H9 (cell line): Measurements from ENCODE around the gene CDK9. TPM values are rescaled to one million over a fixed set of nuclear protein-coding genes. Genes with fewer than 3 reads are reported as not detected.

Source experiments
- DNase-seq: peaks from one replicate; pipeline ENCODE4 v3.0.0-alpha.2; 2017
- H2AFZ ChIP-seq: one replicate; pipeline ENCODE4 v1.6.1; 2013; ENCODE audit warnings: mild to moderate bottlenecking, low read length, control low read depth, moderate library complexity
- H2AK5ac ChIP-seq: 2 replicates; pipeline ENCODE4 v1.6.1; 2013; ENCODE audit warnings: low read length, control low read depth, mixed read lengths; ENCODE audit not compliant: insufficient read length
- H2BK120ac ChIP-seq: one replicate; pipeline ENCODE4 v1.6.1; 2013; ENCODE audit warnings: low read depth, mild to moderate bottlenecking, low read length, control low read depth, inconsistent platforms; ENCODE audit not compliant: poor library complexity, severe bottlenecking
- H2BK12ac ChIP-seq: 2 replicates; pipeline ENCODE4 v1.6.1; 2013; ENCODE audit warnings: low read length, control low read depth, mixed read lengths, low read depth; ENCODE audit not compliant: insufficient read length
- H2BK15ac ChIP-seq: 2 replicates; pipeline ENCODE4 v1.6.1; 2013; ENCODE audit warnings: low read depth, low read length, control low read depth
- H2BK20ac ChIP-seq: one replicate; pipeline ENCODE4 v1.6.1; 2013; ENCODE audit warnings: low read depth, mild to moderate bottlenecking, low read length, control low read depth, inconsistent platforms; ENCODE audit not compliant: poor library complexity, severe bottlenecking
- H2BK5ac ChIP-seq: 2 replicates; pipeline ENCODE4 v1.6.1; 2013; ENCODE audit warnings: low read length, control low read depth, mixed read lengths; ENCODE audit not compliant: insufficient read length
- H3K14ac ChIP-seq: 2 replicates; pipeline ENCODE4 v1.6.1; 2013; ENCODE audit warnings: low read length, control low read depth; ENCODE audit not compliant: insufficient read depth
- H3K18ac ChIP-seq: 2 replicates; pipeline ENCODE4 v1.6.1; 2013; ENCODE audit warnings: low read depth, mild to moderate bottlenecking, mixed read lengths, low read length, control low read depth; ENCODE audit not compliant: insufficient read length
- H3K23ac ChIP-seq: 2 replicates; pipeline ENCODE4 v1.6.1; 2013; ENCODE audit warnings: low read length, control low read depth, mixed read lengths, low read depth; ENCODE audit not compliant: insufficient read length
- H3K23me2 ChIP-seq: 2 replicates; pipeline ENCODE4 v1.6.1; 2013; ENCODE audit warnings: low read depth, mild to moderate bottlenecking, mixed read lengths, low read length, control low read depth; ENCODE audit not compliant: insufficient read length, poor library complexity, severe bottlenecking
- H3K27ac ChIP-seq: 2 replicates; pipeline ENCODE4 v1.5.1; 2013; ENCODE audit warnings: low read length, control low read depth, mixed read lengths, low read depth; ENCODE audit not compliant: insufficient read length
- H3K27me3 ChIP-seq: 2 replicates; pipeline ENCODE4 v1.6.1; 2013; ENCODE audit warnings: low read length, control low read depth, inconsistent platforms; ENCODE audit not compliant: insufficient read depth
- H3K4ac ChIP-seq: 2 replicates; pipeline ENCODE4 v1.6.1; 2013; ENCODE audit warnings: low read depth, mild to moderate bottlenecking, control low read depth, inconsistent platforms, low read length, moderate library complexity
- H3K4me1 ChIP-seq: 2 replicates; pipeline ENCODE4 v1.6.1; 2013; ENCODE audit warnings: low read length, control low read depth, inconsistent platforms; ENCODE audit not compliant: insufficient read depth
- H3K4me2 ChIP-seq: 2 replicates; pipeline ENCODE4 v1.6.1; 2013; ENCODE audit warnings: low read length, control low read depth, mixed read lengths; ENCODE audit not compliant: insufficient read length, insufficient read depth
- H3K56ac ChIP-seq: 2 replicates; pipeline ENCODE4 v1.6.1; 2013; ENCODE audit warnings: low read depth, mild to moderate bottlenecking, mixed read lengths, low read length, control low read depth; ENCODE audit not compliant: insufficient read length
- H3K79me1 ChIP-seq: 2 replicates; pipeline ENCODE4 v1.6.1; 2013; ENCODE audit warnings: low read depth, mild to moderate bottlenecking, moderate library complexity, low read length, control low read depth, inconsistent platforms; ENCODE audit not compliant: insufficient read depth, poor library complexity, severe bottlenecking
- H3K79me2 ChIP-seq: 2 replicates; pipeline ENCODE4 v1.6.1; 2013; ENCODE audit warnings: low read length, control low read depth, inconsistent platforms; ENCODE audit not compliant: insufficient read depth
- H3K9ac ChIP-seq: 2 replicates; pipeline ENCODE4 v1.6.1; 2013; ENCODE audit warnings: low read length, control low read depth, mixed read lengths; ENCODE audit not compliant: insufficient read length; ENCODE audit errors: extremely low read depth
- H3K9me3 ChIP-seq: one replicate; pipeline ENCODE4 v1.6.1; 2013; ENCODE audit warnings: low read depth, low read length, inconsistent platforms; ENCODE audit not compliant: control insufficient read depth
- H3T11ph ChIP-seq: one replicate; pipeline ENCODE4 v1.6.1; 2013; ENCODE audit warnings: mild to moderate bottlenecking, low read length, control low read depth, inconsistent platforms
- H4K20me1 ChIP-seq: one replicate; pipeline ENCODE4 v1.6.1; 2013; ENCODE audit not compliant: control insufficient read depth, insufficient read length, insufficient read depth
- H4K5ac ChIP-seq: 2 replicates; pipeline ENCODE4 v1.6.1; 2013; ENCODE audit warnings: low read depth, mild to moderate bottlenecking, mixed read lengths, low read length, control low read depth; ENCODE audit not compliant: insufficient read length
- H4K8ac ChIP-seq: replicated peaks from 2 replicates; pipeline ENCODE4 v1.6.1; 2013; ENCODE audit warnings: low read length, control low read depth, mixed read lengths, low read depth; ENCODE audit not compliant: insufficient read length
- H4K91ac ChIP-seq: 2 replicates; pipeline ENCODE4 v1.6.1; 2013; ENCODE audit warnings: low read depth, mild to moderate bottlenecking, moderate library complexity, mixed read lengths, low read length, control low read depth; ENCODE audit not compliant: insufficient read length
- H3K27ac Mint-ChIP-seq, 3 experiments: 2 replicates in 2 of 3; 3 replicates in 1 of 3; pipeline ENCODE4 v1.8.0; 2020 to 2021; ENCODE audit warnings: mixed read lengths in 3 of 3, mild to moderate bottlenecking in 1 of 3, moderate library complexity in 1 of 3
- H3K27me3 Mint-ChIP-seq: 2 replicates; pipeline ENCODE4 v1.8.0; 2021; ENCODE audit warnings: low read depth, mild to moderate bottlenecking, moderate library complexity, mixed read lengths
- H3K36me3 Mint-ChIP-seq, 3 experiments: 2 replicates in 2 of 3; 3 replicates in 1 of 3; pipeline ENCODE4 v1.8.0; 2020 to 2021; ENCODE audit warnings: low read depth in 3 of 3, mixed read lengths in 3 of 3; ENCODE audit not compliant: insufficient read depth in 1 of 3
- H3K4me1 Mint-ChIP-seq, 2 experiments: 2 replicates each; pipeline ENCODE4 v1.8.0; 2020; ENCODE audit warnings: mixed read lengths in 2 of 2
- H3K4me3 Mint-ChIP-seq, 2 experiments: 2 replicates in 1 of 2; 3 replicates in 1 of 2; pipeline ENCODE4 v1.8.0; 2020 to 2021; ENCODE audit warnings: mild to moderate bottlenecking in 2 of 2, mixed read lengths in 2 of 2, moderate library complexity in 1 of 2
- H3K9me3 Mint-ChIP-seq, 2 experiments: 2 replicates in 1 of 2; 3 replicates in 1 of 2; pipeline ENCODE4 v1.8.0; 2020; ENCODE audit warnings: mild to moderate bottlenecking in 2 of 2, mixed read lengths in 2 of 2, moderate library complexity in 1 of 2
- WGBS: extraction: QIAGEN DNeasy Blood & Tissue Kit; methylation state at CpG from one replicate; pipeline ENCODE4 v1.1.7; 2013; ENCODE audit warnings: missing lambda C conversion rate, low lambda C conversion rate, mixed read lengths; ENCODE audit not compliant: insufficient read length; ENCODE audit errors: extremely low coverage; 5-methylcytosine and 5-hydroxymethylcytosine counted together
- total RNA-seq: library from RNA; stranded (reverse); gene quantifications from 2 replicates; pipeline ENCODE4 v1.2.1, GENCODE V29; 2021
- TF ChIP-seq, protein P1 (sequence below): fragments of 200-600 bp; sonication (generic); conservative IDR thresholded peaks from 3 replicates; pipeline ENCODE4 v1.8.0; 2021; ENCODE audit warnings: antibody characterized with exemption, mild to moderate bottlenecking

The CDK9 gene
- total RNA-seq, 1 experiment from 2014 or later = 85.7 TPM

DNA sequence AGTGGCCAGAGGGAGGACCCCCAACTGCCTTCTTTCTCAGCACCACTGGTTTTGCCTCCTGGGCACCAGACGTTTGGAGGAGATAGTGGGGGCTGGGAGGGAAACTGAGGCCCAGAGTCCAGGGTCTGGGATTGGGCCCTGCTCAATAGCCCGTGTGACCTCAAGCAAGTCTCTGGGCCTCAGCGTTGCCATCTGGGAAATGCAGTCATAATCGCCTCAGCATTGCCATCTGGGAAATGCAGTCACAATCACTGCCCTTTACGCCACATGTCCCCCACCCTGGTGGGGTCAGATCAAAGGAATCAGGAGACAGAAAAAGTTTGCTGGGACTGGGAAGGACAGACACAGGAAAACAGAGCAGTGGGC, 8.9 kb upstream of the CDK9 start:
- H2BK5ac ChIP-seq = no peak overlapping the region
- H4K91ac ChIP-seq = no peak overlapping the region
- no peaks in the 10 kb centered on the region; the same call in 1 of the 2 replicates for H3K27me3 ChIP-seq
- no peak overlapping the region for H2AK5ac ChIP-seq
- H2BK15ac ChIP-seq = no peak overlapping the region
- no peaks in the 10 kb centered on the region; the same call in 1 of the 2 replicates for H3K4me1 ChIP-seq
- H3K79me2 ChIP-seq = no peaks in the 10 kb centered on the region
- Mint-ChIP-seq H3K4me3 (no peak overlapping the region), H3K36me3 (no peaks in the 10 kb centered on the region), H3K27me3 (no peaks in the 10 kb centered on the region), H3K4me1 (peaks cover 7 to 27% of the 10 kb centered on the region in 2 experiments), H3K27ac (peak overlapping the region in 1 of 3 experiments; percentile 94; a peak in 2 of 7 replicates), H3K9me3 (no peaks in the 10 kb centered on the region)
- H2AFZ ChIP-seq = no peak overlapping the region
- H3K9me3 ChIP-seq = no peaks in the 10 kb centered on the region
- no peaks in the 10 kb centered on the region for H4K20me1 ChIP-seq
- H2BK120ac ChIP-seq = no peak overlapping the region
- no CpG with 5 or more reads among the region's 5 CpGs for WGBS
- no peak overlapping the region for H3K27ac ChIP-seq
- no peak overlapping the region for H4K5ac ChIP-seq
- no peak overlapping the region for H3T11ph ChIP-seq
- H3K14ac ChIP-seq = no peak overlapping the region
- no peak overlapping the region for H3K9ac ChIP-seq
- H3K56ac ChIP-seq = no peak overlapping the region
- no peak overlapping the region for H3K4ac ChIP-seq
- H2BK12ac ChIP-seq = no peak overlapping the region
- no peak overlapping the region for H2BK20ac ChIP-seq
- no peaks in the 10 kb centered on the region for H3K79me1 ChIP-seq
- no peak for DNase-seq
- H3K23ac ChIP-seq = no peak overlapping the region
- H3K23me2 ChIP-seq = peaks cover 2% of the 10 kb centered on the region
- no peak overlapping the region for H3K4me2 ChIP-seq
- TF ChIP-seq, protein P1, sequence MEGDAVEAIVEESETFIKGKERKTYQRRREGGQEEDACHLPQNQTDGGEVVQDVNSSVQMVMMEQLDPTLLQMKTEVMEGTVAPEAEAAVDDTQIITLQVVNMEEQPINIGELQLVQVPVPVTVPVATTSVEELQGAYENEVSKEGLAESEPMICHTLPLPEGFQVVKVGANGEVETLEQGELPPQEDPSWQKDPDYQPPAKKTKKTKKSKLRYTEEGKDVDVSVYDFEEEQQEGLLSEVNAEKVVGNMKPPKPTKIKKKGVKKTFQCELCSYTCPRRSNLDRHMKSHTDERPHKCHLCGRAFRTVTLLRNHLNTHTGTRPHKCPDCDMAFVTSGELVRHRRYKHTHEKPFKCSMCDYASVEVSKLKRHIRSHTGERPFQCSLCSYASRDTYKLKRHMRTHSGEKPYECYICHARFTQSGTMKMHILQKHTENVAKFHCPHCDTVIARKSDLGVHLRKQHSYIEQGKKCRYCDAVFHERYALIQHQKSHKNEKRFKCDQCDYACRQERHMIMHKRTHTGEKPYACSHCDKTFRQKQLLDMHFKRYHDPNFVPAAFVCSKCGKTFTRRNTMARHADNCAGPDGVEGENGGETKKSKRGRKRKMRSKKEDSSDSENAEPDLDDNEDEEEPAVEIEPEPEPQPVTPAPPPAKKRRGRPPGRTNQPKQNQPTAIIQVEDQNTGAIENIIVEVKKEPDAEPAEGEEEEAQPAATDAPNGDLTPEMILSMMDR = no peak
- no peak overlapping the region for H4K8ac ChIP-seq
- no peak overlapping the region for H3K18ac ChIP-seq
